HepG2 (cell line): ENCODE data around the gene LRRC73. TPM values are rescaled to one million over a fixed set of nuclear protein-coding genes. Genes with fewer than 3 reads are reported as not detected.

Source experiments
- ATAC-seq: fragments of 200-7000 bp; cut with Tn5 transposase; 3 replicates; pipeline ENCODE4 v1.9.1; 2020; ENCODE audit warnings: mild to moderate bottlenecking, moderate library complexity
- BruUV-seq: library from RNA; stranded (reverse); fragments of 400-500 nt; replicated peaks from 2 replicates; lab custom pipeline; 2021; lab: Mats Ljungman, UMichigan
- CTCF ChIA-PET: fragments of 300-600 bp; formaldehyde crosslinking; extraction: SDS; loops from one replicate; lab custom pipeline; 2021; ENCODE audit warnings: low total read pairs, inconsistent platforms, low intra/inter-chr PET ratio; lab: Yijun Ruan, JAX
- POLR2A ChIA-PET: fragments of 350-600 bp; sonication (Branson Sonifier 250); formaldehyde crosslinking; loops from one replicate; lab custom pipeline; 2020; ENCODE audit warnings: antibody characterized with exemption, inconsistent platforms; lab: Yijun Ruan, JAX
- DNase-seq: peaks from one replicate; pipeline ENCODE4 v3.0.0-alpha.2; 2015; ENCODE audit warnings: low spot score
- FAIRE-seq: peaks from 3 replicates; lab custom pipeline; 2011; peaks lifted over from hg19 to GRCh38; lab: Jason Lieb, UNC
- H2AFZ ChIP-seq: one replicate; pipeline ENCODE4 v1.6.1; 2011; ENCODE audit warnings: low read length, inconsistent platforms
- H3K27ac ChIP-seq: fragments of 300-600 bp; 3 replicates; pipeline ENCODE4 v1.8.0; 2011; ENCODE audit warnings: mixed run types, mild to moderate bottlenecking, mixed read lengths, low read length, inconsistent platforms; ENCODE audit not compliant: insufficient read depth; ENCODE audit errors: extremely low read length
- H3K27me3 ChIP-seq, 2 experiments: fragments of 200-600 bp in 1 of 2; 2 replicates in 1 of 2; 3 replicates in 1 of 2; pipeline versions ENCODE4 v1.6.0 to v1.8.0; 2011; ENCODE audit warnings: low read length in 2 of 2, mild to moderate bottlenecking in 2 of 2, moderate library complexity in 2 of 2, inconsistent platforms in 1 of 2; ENCODE audit not compliant: insufficient read depth in 2 of 2, control insufficient read depth in 1 of 2
- H3K36me3 ChIP-seq, 2 experiments: fragments of 200-600 bp in 1 of 2; replicated peaks in 1 of 2; 2 replicates in 1 of 2; 3 replicates in 1 of 2; pipeline versions ENCODE4 v1.5.1 to v1.8.0; 2011; ENCODE audit warnings: low read length in 2 of 2, inconsistent platforms in 1 of 2; ENCODE audit not compliant: insufficient read depth in 2 of 2, control insufficient read depth in 1 of 2
- H3K4me1 ChIP-seq: 2 replicates; pipeline ENCODE4 v1.5.1; 2012; ENCODE audit warnings: low read length, inconsistent platforms; ENCODE audit not compliant: insufficient read depth
- H3K4me2 ChIP-seq: 2 replicates; pipeline ENCODE4 v1.6.0; 2011; ENCODE audit warnings: low read depth, low read length, inconsistent platforms
- H3K4me3 ChIP-seq, 3 experiments: fragments of 200-600 bp in 1 of 3; sonication (generic), shearing (Covaris generic) in 1 of 3; replicated peaks in 1 of 3; 2 replicates each; pipeline ENCODE4 v1.5.1; 2011 to 2016; ENCODE audit warnings: low read length in 3 of 3, inconsistent platforms in 2 of 3, low read depth in 2 of 3, mild to moderate bottlenecking in 2 of 3, control low read depth in 1 of 3, mixed read lengths in 1 of 3; ENCODE audit not compliant: insufficient read depth in 1 of 3
- H3K79me2 ChIP-seq: one replicate; pipeline ENCODE4 v1.6.1; 2011; ENCODE audit warnings: low read length, inconsistent platforms; ENCODE audit not compliant: insufficient read depth
- H3K9ac ChIP-seq: 2 replicates; pipeline ENCODE4 v1.6.0; 2011; ENCODE audit warnings: mild to moderate bottlenecking, low read depth, low read length, inconsistent platforms; ENCODE audit not compliant: insufficient read depth
- H3K9me3 ChIP-seq: 2 replicates; pipeline ENCODE4 v1.5.1; 2012; ENCODE audit warnings: mild to moderate bottlenecking, low read length
- H4K20me1 ChIP-seq: 2 replicates; pipeline ENCODE4 v1.6.0; 2011; ENCODE audit warnings: inconsistent platforms, mild to moderate bottlenecking, low read length, moderate library complexity; ENCODE audit not compliant: insufficient read depth
- ARID4A ChIP-seq: sonication (generic); formaldehyde crosslinking; IDR thresholded peaks from 2 replicates; pipeline ENCODE4 v1.5.0; 2020; ENCODE audit warnings: mild to moderate bottlenecking, missing genetic modification reagents, borderline replicate concordance
- E2F2 ChIP-seq: sonication (generic); formaldehyde crosslinking; IDR thresholded peaks from 2 replicates; pipeline ENCODE4 v1.4.0; 2020; ENCODE audit warnings: missing genetic modification reagents, borderline replicate concordance
- ETV5 ChIP-seq: IDR thresholded peaks from 2 replicates; pipeline ENCODE4 v1.6.1; 2018; ENCODE audit warnings: missing biosample characterization, missing genetic modification reagents, inconsistent platforms, borderline replicate concordance
- MEIS1 ChIP-seq: sonication (generic); formaldehyde crosslinking; IDR thresholded peaks from 2 replicates; pipeline ENCODE4 v1.9.0; 2021; ENCODE audit warnings: mild to moderate bottlenecking, missing genetic modification reagents, moderate library complexity, borderline replicate concordance
- POLR2AphosphoS2 ChIP-seq: IDR thresholded peaks from 2 replicates; pipeline ENCODE4 v1.6.1; 2011; ENCODE audit warnings: low read depth, low read length, improper control_type of control experiment
- TAF1 ChIP-seq: sonication (generic); formaldehyde crosslinking; IDR thresholded peaks from 2 replicates; pipeline ENCODE4 v1.4.0; 2020; ENCODE audit warnings: missing genetic modification reagents
- ZNF501 ChIP-seq: sonication (generic); formaldehyde crosslinking; IDR thresholded peaks from 2 replicates; pipeline ENCODE4 v1.5.1; 2020; ENCODE audit warnings: mild to moderate bottlenecking, moderate library complexity, missing genetic modification reagents
- WGBS: methylation state at CpG from one replicate; pipeline ENCODE4 v1.1.6; 2017; ENCODE audit warnings: low lambda C conversion rate; 5-methylcytosine and 5-hydroxymethylcytosine counted together
- in situ Hi-C: cut with HindIII; loops from 2 replicates; pipeline ENCODE4 v1.10.0; 2017; ENCODE audit warnings: low pct_unique_long_range_greater_than_20kb; ENCODE audit not compliant: extremely low pct_ligation_motif_present
- intact Hi-C: fragments of 100-400 bp; cut with micrococcal nuclease; formaldehyde crosslinking; loops from one replicate; pipeline ENCODE4 v1.10.0; 2022; ENCODE audit not compliant: unreplicated experiment
- polyA plus RNA-seq, 8 experiments: library from polyadenylated mRNA; depleted of rRNA in 3 of 8; stranded (reverse) in 7 of 8; unstranded in 1 of 8; fragments of >200 nt; fragmentation: Illumina TruSeq in 4 of 8; extraction: Trizol in 4 of 8; gene quantifications; 2 replicates each; pipeline versions ENCODE4 v1.2.1 to v1.2.3, GENCODE V29; 2011 to 2016; ENCODE audit warnings: low read depth in 4 of 8, missing spikeins in 1 of 8, mixed read lengths in 1 of 8; ENCODE audit not compliant: insufficient read depth in 1 of 8
- total RNA-seq, 5 experiments: library from RNA; depleted of rRNA; stranded (reverse); fragments of >200 nt; fragmentation: Illumina TruSeq; extraction: Trizol; gene quantifications; 2 replicates each; pipeline ENCODE4 v1.2.3, GENCODE V29; 2016; ENCODE audit warnings: low read depth in 1 of 5

Gene LRRC73
- total and polyA plus RNA-seq, 2 of the 13 experiments (the other 11 are each of a cell fraction or from before 2014, with no cell fraction given) = 0.11 to 0.12 TPM

- POLR2A ChIA-PET = interaction anchor here (0.6 to 2.5 kb wide), 17 partner anchors 9 to 323 kb away, joined by 3 to 38 read pairs (median 5); partner anchors contain the start of genes ABCC10, DLK2, DNPH1 and LRRC73
- 97% methylated on average over 6 of the region's 6 CpGs for WGBS
- TF ChIP-seq E2F2 (0 out of 2 replicates have a peak, but pooled peaks have one; percentile 56), ZNF501 (CRISPR knock-in tag) (0 out of 2 replicates have a peak, but pooled peaks have one; percentile 2), TAF1 (CRISPR knock-in tag) (0 out of 2 replicates have a peak, but pooled peaks have one; percentile 2), POLR2AphosphoS2 (no peak), MEIS1 (CRISPR knock-in tag) (0 out of 2 replicates have a peak, but pooled peaks have one; percentile 5), ARID4A (CRISPR knock-in tag) (0 out of 2 replicates have a peak, but pooled peaks have one; percentile 1), ETV5 (CRISPR knock-in tag) (no peak)
- intact Hi-C loops (loop anchor here (5.0 to 10.0 kb wide), 2 partner anchors 62 to 130 kb away; partner anchors contain the start of gene ZNF318), in situ Hi-C loops (loop anchor here (5.0 kb wide), 1 partner anchor 235 kb away; no protein-coding TSS in a partner anchor)
- Histone ChIP-seq H4K20me1 (no peaks in the 10 kb centered on the region), H3K27ac (peak overlapping the region; percentile 12), H3K79me2 (peaks cover 28% of the 10 kb centered on the region), H3K4me2 (0 out of 2 replicates have a peak overlapping the region, but pooled peaks have one; percentile 37), H3K9ac (0 out of 2 replicates have a peak overlapping the region, but pooled peaks have one; percentile 12), H2AFZ (no peak overlapping the region), H3K27me3 (no peaks in the 10 kb centered on the region), H3K4me3 (no peak overlapping the region), H3K9me3 (no peaks in the 10 kb centered on the region), H3K4me1 (peaks cover 22% of the 10 kb centered on the region), H3K36me3 (peaks cover 29 to 42% of the 10 kb centered on the region in 2 experiments)
- ATAC-seq (no peak), FAIRE-seq (no peak), DNase-seq (no peak)
- no TSS peak for BruUV-seq
- CTCF ChIA-PET = interaction anchor here (1.5 to 3.5 kb wide), 2 partner anchors 8 to 43 kb away, joined by 3 to 53 read pairs; partner anchors contain the start of gene DLK2
Measured at GRCh38 chr6:43497129-43497396, 13.1 kb downstream of the LRRC73 start.
